K562 (cell line): ENCODE results near the gene OSCP1. TPM values are rescaled to one million over a fixed set of nuclear protein-coding genes. Genes with fewer than 3 reads are reported as not detected.

Source experiments
- CCNT2 ChIP-seq: IDR thresholded peaks from 2 replicates; pipeline ENCODE4 v1.6.1; 2011; ENCODE audit warnings: borderline replicate concordance, low read depth, mild to moderate bottlenecking, moderate library complexity, mixed read lengths, low read length; ENCODE audit not compliant: insufficient read length; ENCODE audit errors: extremely low read depth
- CHAMP1 ChIP-seq: fragments of 450-650 bp; IDR thresholded peaks from 2 replicates; pipeline ENCODE4 v1.6.1; 2016; ENCODE audit warnings: mild to moderate bottlenecking
- ESRRA ChIP-seq: fragments of 450-650 bp; IDR thresholded peaks from 2 replicates; pipeline ENCODE4 v1.6.1; 2014; ENCODE audit warnings: low read depth, mild to moderate bottlenecking, moderate library complexity, borderline replicate concordance
- EWSR1 ChIP-seq: fragments of 450-650 bp; IDR thresholded peaks from 2 replicates; pipeline ENCODE4 v1.6.1; 2018; ENCODE audit warnings: borderline replicate concordance, mild to moderate bottlenecking, low read depth, moderate library complexity; ENCODE audit not compliant: partially characterized antibody
- FOXM1 ChIP-seq, 2 experiments: fragments of 450-650 bp in 1 of 2; sonication (generic) in 1 of 2; formaldehyde crosslinking in 1 of 2; IDR thresholded peaks; 2 replicates each; pipeline versions ENCODE4 v1.6.1 to v1.9.0; 2017 to 2022; ENCODE audit warnings: low read depth in 2 of 2, mild to moderate bottlenecking in 2 of 2, missing genetic modification reagents in 1 of 2, moderate library complexity in 1 of 2
- HDAC1 ChIP-seq, 2 experiments: fragments of 450-650 bp; IDR thresholded peaks; 2 replicates each; pipeline ENCODE4 v1.6.1; 2016 to 2017; ENCODE audit warnings: inconsistent platforms in 1 of 2, mild to moderate bottlenecking in 1 of 2, moderate library complexity in 1 of 2
- ID3 ChIP-seq, 2 experiments: fragments of 250-450 bp in 1 of 2; fragments of 450-650 bp in 1 of 2; sonication (Bioruptor Pico) in 1 of 2; IDR thresholded peaks; 2 replicates each; pipeline versions ENCODE4 v1.6.1 to v1.8.0; 2016 to 2021; ENCODE audit warnings: mild to moderate bottlenecking in 2 of 2, moderate library complexity in 2 of 2, missing compliant biosample characterization in 1 of 2, missing genetic modification characterization in 1 of 2
- MEF2A ChIP-seq: IDR thresholded peaks from 2 replicates; pipeline ENCODE4 v1.6.1; 2011; ENCODE audit warnings: low read depth, mild to moderate bottlenecking, low read length, moderate library complexity; ENCODE audit not compliant: control insufficient read depth
- POLR3A ChIP-seq: IDR thresholded peaks from 2 replicates; pipeline ENCODE4 v1.6.1; 2011; ENCODE audit warnings: borderline replicate concordance, mild to moderate bottlenecking, moderate library complexity; ENCODE audit not compliant: insufficient read length, insufficient read depth; ENCODE audit errors: extremely low read depth
- RBM22 ChIP-seq: fragments of 200-400 bp; formaldehyde crosslinking; IDR thresholded peaks from 2 replicates; pipeline ENCODE4 v1.6.1; 2018; ENCODE audit warnings: low read length, low read depth; ENCODE audit not compliant: poor library complexity, severe bottlenecking
- ZC3H8 ChIP-seq: fragments of 450-650 bp; IDR thresholded peaks from 2 replicates; pipeline ENCODE4 v1.6.1; 2017
- ZNF134 ChIP-seq: fragments of 250-450 bp; sonication (Bioruptor Pico); conservative IDR thresholded peaks from 2 replicates; pipeline ENCODE4 v1.4.0; 2020
- ZNF318 ChIP-seq, 2 experiments: fragments of 450-650 bp; IDR thresholded peaks; 2 replicates each; pipeline ENCODE4 v1.6.1; 2016; ENCODE audit warnings: mild to moderate bottlenecking in 2 of 2, borderline replicate concordance in 1 of 2, low read depth in 1 of 2, moderate library complexity in 1 of 2
- ZNF707 ChIP-seq: fragments of 250-450 bp; sonication (Bioruptor Pico); conservative IDR thresholded peaks from 2 replicates; pipeline ENCODE4 v1.8.0; 2022; ENCODE audit warnings: inconsistent platforms, mild to moderate bottlenecking, moderate library complexity
- polyA plus RNA-seq, 8 experiments: library from polyadenylated mRNA; depleted of rRNA in 4 of 8; stranded (reverse) in 5 of 8; unstranded in 3 of 8; fragments of >200 nt; fragmentation: Nextera tagmentation in 2 of 8; fragmentation: Illumina TruSeq in 1 of 8; extraction: Ambion mirVana in 2 of 8; extraction: Trizol in 1 of 8; gene quantifications; 2 replicates each; pipeline versions ENCODE4 v1.2.1 to v1.2.3, GENCODE V29; 2011 to 2014; ENCODE audit warnings: inconsistent platforms in 1 of 8, missing spikeins in 1 of 8
- total RNA-seq, 7 experiments: library from RNA; depleted of rRNA in 6 of 7; stranded (reverse); fragments of >200 nt in 6 of 7; fragmentation: Illumina TruSeq in 2 of 7; extraction: Trizol in 2 of 7; gene quantifications; 2 replicates each; pipeline versions ENCODE4 v1.2.1 to v1.2.3, GENCODE V29; 2011 to 2021; ENCODE audit warnings: low replicate concordance in 1 of 7

OSCP1 gene
- total and polyA plus RNA-seq, 9 of the 15 experiments (the other 6 are each of a cell fraction or from before 2014, with no cell fraction given), result 0.15 to 0.40 (median 0.33) TPM; not detected in 5

GRCh38 chr1:36384542-36385409 lies 65.5 kb downstream of the OSCP1 start (continued):
- no peak for TF ChIP-seq ZNF318 (IDR thresholded peaks at IDR 0.05; ENCODE audit: borderline replicate concordance in 1 of 2, low read depth in 1 of 2)
- TF ChIP-seq HDAC1 (IDR thresholded peaks at IDR 0.05), result peak; percentile 16 to 58; a peak in 2 of 4 replicates
- no peak for TF ChIP-seq MEF2A
- TF ChIP-seq EWSR1, result no peak
- TF ChIP-seq CCNT2, result no peak
- TF ChIP-seq POLR3A, result peak; percentile 73
- no peak for TF ChIP-seq FOXM1 (IDR thresholded peaks at IDR 0.05; ENCODE audit: low read depth)
- no peak for TF ChIP-seq FOXM1 (CRISPR knock-in tag; IDR thresholded peaks at IDR 0.05; ENCODE audit: low read depth)
- peak; percentile 20 for TF ChIP-seq RBM22
- no peak for TF ChIP-seq ZC3H8
- TF ChIP-seq ZNF707 (CRISPR knock-in tag), result no peak
- no peak for TF ChIP-seq CHAMP1
- TF ChIP-seq ID3 (CRISPR knock-in tag; IDR thresholded peaks at IDR 0.05), result no peak
- TF ChIP-seq ID3 (tag; IDR thresholded peaks at IDR 0.05), result no peak
- no peak for TF ChIP-seq ZNF134 (CRISPR knock-in tag)
- no peak for TF ChIP-seq ESRRA
